Measurements from ENCODE around the gene NOXA1. TPM values are rescaled to one million over a fixed set of nuclear protein-coding genes. Genes with fewer than 3 reads are reported as not detected.
A peak's percentile ranks its signal among the peaks of the same experiment; 100 is the strongest.
"Not testable (repeated sequence)": the region's sequence is repeated elsewhere in the genome, so short reads cannot be mapped to it uniquely, and the experiment has no call there.

NOXA1 gene
- total RNA-seq, 1 donor from 2014 or later: 2.2 TPM

GRCh38 chr9:137466389-137467085 is 43.3 kb downstream of the NOXA1 start:
- intact Hi-C loops (cut with DNase I); ATAC-seq; DNase-seq (ENCODE audit: missing footprints): not testable (repeated sequence)

DNA sequence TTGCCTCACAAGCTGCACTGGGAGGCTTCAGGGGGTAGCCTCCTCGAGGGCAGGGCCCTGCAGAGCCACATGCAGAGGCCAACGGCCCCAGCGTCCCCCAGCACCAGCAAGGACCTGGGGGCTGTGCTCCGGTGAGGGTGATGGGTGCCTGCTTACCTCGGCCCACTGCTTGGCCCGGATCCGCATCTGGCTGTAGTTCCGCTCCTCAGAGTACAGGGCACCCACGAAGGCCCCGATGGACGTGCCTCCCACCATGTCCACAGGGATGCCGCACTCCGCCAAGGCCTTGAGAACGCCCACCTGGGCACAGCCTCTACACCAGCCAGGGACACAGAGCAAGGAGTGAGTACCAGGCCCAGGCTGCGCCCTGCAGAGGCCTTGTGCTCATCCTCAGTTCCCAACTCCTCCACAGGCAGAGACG is 44.0 kb downstream of the NOXA1 start:
- DNase-seq (ENCODE audit: missing footprints) (peak; percentile 63), ATAC-seq (no peak)
- intact Hi-C loops (cut with DNase I): no loop called here

DNA sequence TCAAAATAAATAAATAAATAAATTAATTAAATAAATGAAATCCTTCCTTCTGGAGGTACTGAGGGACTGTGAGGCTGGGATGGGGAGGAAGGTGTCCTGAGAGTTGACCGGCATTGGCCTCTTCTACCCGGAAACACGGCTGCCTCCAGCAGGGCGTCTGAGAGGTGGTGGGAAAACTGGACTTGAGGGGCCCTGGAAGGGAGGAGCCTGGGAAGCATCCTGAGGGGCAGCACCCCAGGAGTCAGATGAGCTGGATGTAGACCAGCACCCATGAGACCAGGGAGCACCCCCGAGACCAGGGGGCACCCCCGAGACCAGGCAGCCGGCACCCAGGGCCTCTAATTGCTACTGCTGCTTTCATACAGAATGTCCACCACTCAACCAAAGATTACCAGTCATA is 44.7 kb downstream of the NOXA1 start:
- ATAC-seq (no peak), DNase-seq (ENCODE audit: missing footprints) (no peak)
- intact Hi-C loops (cut with DNase I): no loop called here

DNA sequence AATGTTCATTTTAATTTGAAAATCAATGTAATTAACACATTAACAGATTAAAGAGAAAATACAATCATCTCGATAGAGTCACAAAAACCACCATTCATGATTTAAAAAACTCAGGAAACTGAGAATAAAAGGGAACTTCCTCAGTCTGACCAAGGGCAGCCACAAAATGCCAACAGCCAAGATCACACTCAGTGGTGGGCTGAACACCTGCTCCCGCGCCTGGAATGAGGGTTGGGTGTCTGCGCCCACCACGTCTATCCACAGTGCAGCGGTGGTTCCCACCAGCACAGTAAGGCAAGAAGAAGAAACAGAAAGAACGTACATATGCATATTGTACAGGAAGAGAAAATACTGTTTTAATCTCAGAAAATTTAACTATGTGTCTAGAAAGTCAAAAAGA is 47.6 kb downstream of the NOXA1 start:
- ATAC-seq: no peak
- intact Hi-C loops (cut with DNase I): no loop called here

GRCh38 chr9:137474271-137474670 is 51.1 kb downstream of the NOXA1 start:
- no peak for ATAC-seq
- intact Hi-C loops (cut with DNase I): no loop called here

More for the DNA sequence above, 47.6 kb downstream of the NOXA1 start:
- no peak for DNase-seq (ENCODE audit: missing footprints)

GRCh38 chr9:137475666-137476065 is 52.5 kb downstream of the NOXA1 start:
- DNase-seq (ENCODE audit: missing footprints) (no peak), ATAC-seq (no peak)
- intact Hi-C loops (cut with DNase I): no loop called here

More at GRCh38 chr9:137474271-137474670, 51.1 kb downstream of the NOXA1 start:
- no peak for DNase-seq (ENCODE audit: missing footprints)

GRCh38 chr9:137476856-137477255 is 53.7 kb downstream of the NOXA1 start:
- peak; percentile 54 for DNase-seq (ENCODE audit: missing footprints)
- intact Hi-C loops (cut with DNase I): no loop called here
- ATAC-seq: no peak

- intact Hi-C loops (cut with DNase I): no loop called here
- DNase-seq (ENCODE audit: missing footprints): peak; percentile 9
- ATAC-seq: no peak
These were observed 54.8 kb downstream of the NOXA1 start for GRCh38 chr9:137477778-137478612.

GRCh38 chr9:137478613-137478961 is 55.4 kb downstream of the NOXA1 start:
- DNase-seq (ENCODE audit: missing footprints) (no peak), ATAC-seq (no peak)
- intact Hi-C loops (cut with DNase I): no loop called here

- DNase-seq (ENCODE audit: missing footprints) (peak; percentile 55), ATAC-seq (no peak)
- intact Hi-C loops (cut with DNase I): no loop called here
These were observed 56.0 kb downstream of the NOXA1 start for GRCh38 chr9:137478962-137479861.

GRCh38 chr9:137479892-137480685 is 56.9 kb downstream of the NOXA1 start:
- peak; percentile 39 for DNase-seq (ENCODE audit: missing footprints)
- ATAC-seq: no peak
- intact Hi-C loops (cut with DNase I): no loop called here

DNA sequence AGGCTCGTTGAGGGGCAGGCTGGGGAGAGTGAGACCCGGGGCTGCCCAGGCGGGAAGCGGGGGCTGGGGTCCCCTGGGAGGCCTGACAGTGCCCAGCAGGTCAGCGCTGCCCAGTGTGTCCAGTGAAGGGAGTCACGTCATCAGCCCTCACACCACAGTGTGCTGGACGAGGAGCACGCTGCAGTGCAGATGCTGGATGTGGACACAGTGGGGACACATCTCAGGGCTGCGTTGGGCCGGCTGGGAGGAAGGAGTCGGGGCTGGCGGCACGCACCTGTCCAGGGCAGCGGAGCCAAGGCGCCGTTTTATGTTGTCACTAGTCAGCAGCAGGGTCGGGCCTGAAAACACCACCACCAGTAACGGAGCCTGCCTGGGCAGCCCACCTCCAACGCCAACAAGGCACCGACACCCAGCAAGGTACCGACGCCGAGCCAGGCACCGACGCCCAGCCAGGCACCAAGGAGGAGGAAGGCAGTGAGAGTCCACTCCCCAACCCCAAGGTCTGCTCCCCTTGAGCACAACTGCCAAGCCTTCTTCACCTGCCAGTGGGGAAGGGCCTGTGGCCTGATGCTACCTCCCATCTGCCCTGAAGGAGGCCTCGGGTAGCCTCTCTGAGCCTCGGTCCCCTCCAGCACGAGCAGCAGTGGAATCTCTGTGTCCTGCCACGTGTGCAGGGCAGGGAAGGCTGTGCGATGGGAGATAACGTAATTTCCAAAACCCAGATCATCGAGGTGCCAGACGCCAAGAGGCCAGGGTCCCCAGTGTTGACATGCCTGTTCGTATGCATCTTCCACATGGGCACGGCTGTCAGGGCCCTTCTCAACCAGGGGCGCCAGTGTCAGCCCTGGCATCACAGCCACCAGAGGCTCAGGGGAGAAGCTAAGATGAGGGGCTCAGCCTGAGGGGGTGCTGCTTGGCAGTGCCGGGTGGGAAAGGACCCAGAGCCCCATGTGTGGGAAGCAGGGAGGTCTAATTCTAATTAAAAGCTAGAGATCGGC is 57.8 kb downstream of the NOXA1 start:
- intact Hi-C loops (cut with DNase I): no loop called here
- no peak for ATAC-seq
- no peak for DNase-seq (ENCODE audit: missing footprints)

GRCh38 chr9:137482094-137482781 is 59.0 kb downstream of the NOXA1 start:
- peak; percentile 41 for ATAC-seq
- intact Hi-C loops (cut with DNase I): no loop called here
- no peak for DNase-seq (ENCODE audit: missing footprints)
